ENCODE measurements around the gene ICOSLG.
"Not testable (repeated sequence)": the region's sequence is repeated elsewhere in the genome, so short reads cannot be mapped to it uniquely, and the experiment has no call there.

ICOSLG gene

DNA sequence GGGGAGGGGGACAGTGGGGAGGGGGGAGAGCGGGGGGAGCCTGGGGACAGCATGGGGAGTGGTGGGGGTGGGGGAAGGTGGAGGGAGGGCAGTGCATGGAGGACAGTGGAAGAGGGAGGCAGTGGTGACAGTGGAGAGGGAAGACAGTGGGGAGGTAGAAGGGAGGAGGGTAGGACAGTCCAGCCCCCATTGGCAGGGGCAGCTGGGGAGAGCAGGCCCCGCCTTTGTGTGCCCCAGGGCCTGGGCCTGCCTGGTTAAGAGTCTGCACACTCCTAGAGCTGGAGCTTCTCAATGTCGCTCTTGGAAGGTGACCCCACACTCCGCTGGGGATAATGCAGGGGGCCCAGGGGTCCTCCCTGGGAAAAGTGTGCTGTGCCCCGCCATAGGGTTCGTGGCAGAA, 15.1 kb downstream of the ICOSLG start:
- DNase-seq (ENCODE audit: low spot score), result not testable (repeated sequence)

DNA sequence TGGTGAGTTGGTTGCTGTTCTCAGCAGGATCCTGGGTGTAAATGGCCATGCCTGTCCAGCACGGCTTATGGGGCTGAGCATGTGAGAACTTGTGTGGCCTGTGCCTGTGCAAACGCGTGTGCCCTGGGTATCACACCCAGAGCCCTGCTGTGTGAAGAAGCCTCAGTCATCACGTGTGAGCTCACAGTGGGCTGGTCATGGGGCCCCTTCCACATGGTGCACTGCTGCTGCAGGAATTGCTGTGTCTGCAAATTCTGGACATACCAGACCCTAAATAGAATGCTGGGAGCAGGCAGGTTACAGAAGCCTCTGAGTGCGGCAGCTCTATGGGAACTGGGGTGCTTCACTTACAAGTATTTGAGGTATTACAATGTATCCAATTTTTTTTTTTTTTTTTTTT, 17.4 kb downstream of the ICOSLG start:
- DNase-seq (ENCODE audit: low spot score), result not testable (repeated sequence)

GRCh38 chr21:44220674-44221073, 20.1 kb downstream of the ICOSLG start:
- DNase-seq (ENCODE audit: low spot score), result not testable (repeated sequence)

DNA sequence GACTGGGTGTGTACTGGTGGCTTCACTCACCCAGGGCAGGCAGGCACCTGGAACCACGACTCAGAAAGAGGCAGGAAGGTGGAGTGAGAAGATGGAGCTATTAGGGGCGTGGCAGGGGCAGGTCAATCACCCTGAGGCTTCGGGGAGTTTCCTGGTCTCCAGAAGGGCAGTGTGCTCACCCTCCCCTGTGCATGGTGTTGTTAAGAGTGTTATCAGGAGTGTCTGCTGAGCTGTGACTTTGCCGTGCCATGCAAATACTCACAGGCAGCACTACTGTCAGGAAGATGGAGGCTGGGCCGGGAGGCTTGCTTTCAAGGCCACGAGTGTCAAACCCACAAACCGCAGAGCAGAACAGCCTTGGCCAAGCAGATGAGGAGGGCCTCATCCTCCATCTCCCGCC, 22.3 kb downstream of the ICOSLG start:
- DNase-seq (ENCODE audit: low spot score), result not testable (repeated sequence)

GRCh38 chr21:44211978-44212377, 28.8 kb downstream of the ICOSLG start:
- DNase-seq (ENCODE audit: low spot score), result not testable (repeated sequence)

DNA sequence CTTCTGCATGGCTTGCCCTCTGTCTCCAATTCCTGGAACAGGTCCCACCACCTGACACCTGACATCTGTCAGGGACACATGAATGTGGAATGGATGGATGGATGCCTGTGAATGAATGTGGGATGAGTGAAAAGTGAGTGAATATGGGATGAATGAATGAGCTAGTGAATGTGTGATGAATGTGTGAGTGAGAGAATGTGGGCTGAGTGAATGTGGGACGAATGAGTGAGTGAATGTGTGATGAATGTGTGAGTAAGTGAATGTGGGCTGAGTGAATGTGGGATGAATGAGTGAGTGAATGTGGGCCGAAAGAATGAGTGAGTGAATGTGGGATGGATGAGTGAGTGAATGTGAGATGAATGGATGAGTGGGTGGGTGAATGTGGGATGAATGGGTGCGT, 29.2 kb downstream of the ICOSLG start:
- DNase-seq (ENCODE audit: low spot score), result not testable (repeated sequence)

DNA sequence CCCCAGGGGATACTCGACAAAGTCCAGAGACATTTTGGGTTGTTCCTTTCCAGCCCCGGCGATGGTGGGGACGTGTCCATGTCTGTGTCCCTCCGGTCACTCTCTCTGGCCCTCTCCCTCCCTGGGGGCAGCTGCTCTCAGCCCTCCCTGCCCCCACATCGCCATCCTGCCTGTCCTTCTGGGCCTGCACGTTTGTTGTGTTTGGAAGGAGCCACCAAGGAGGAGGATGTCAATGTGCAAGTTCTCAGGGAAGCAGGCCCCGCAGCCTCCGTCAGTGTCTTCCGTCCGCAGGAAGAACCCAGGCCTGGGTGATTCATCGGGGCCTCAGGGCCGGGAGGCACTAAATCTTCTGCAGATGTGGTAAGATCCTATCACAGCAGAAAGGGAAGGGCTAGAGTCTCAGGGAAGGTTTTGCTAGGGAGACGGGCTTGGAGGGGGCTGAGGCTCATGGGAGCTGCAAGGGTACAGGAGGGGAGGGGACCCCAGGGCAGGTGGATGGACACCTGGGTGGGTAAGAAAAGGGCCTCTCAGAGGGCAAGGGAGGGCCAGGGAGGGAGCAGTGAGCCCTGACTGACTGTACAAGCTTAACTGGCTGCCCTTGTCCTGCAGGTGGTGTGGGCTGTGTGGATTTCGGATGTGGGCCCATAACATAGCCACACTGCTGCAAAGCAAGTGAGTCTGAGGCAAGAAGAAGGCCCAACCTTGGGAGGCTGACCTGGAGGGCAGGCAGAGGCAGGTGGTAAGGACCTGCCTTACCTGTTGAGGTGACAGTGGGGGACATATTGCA, 32.7 kb downstream of the ICOSLG start:
- DNase-seq (ENCODE audit: low spot score), result not testable (repeated sequence)

- DNase-seq (ENCODE audit: low spot score), result not testable (repeated sequence)
These were observed 33.8 kb downstream of the ICOSLG start for GRCh38 chr21:44206698-44207676.

DNA sequence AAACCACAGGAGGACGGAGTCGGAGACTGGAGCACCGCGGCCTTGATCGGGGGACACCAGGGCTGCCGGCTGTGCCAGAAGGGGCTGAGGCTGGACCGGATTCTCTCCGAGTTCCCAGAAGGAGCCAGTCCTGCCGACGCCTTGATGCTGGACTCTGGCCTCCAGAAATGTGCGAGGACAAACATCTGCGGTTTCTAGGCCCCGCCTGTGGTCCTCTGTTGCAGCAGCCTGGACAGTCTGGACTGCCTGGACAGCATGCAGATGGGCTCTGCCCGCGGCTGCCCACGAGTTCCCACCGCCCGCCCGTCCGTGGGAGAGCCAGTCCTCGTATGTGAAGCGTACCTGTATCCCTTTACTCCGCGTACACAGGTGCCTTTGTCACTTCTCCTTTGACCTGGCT, 34.6 kb downstream of the ICOSLG start:
- DNase-seq (ENCODE audit: low spot score), result not testable (repeated sequence)

GRCh38 chr21:44202590-44203299, 38.0 kb downstream of the ICOSLG start:
- DNase-seq (ENCODE audit: low spot score), result not testable (repeated sequence)

GRCh38 chr21:44199997-44200396, 40.7 kb downstream of the ICOSLG start:
- peak; percentile 0 for DNase-seq (ENCODE audit: low spot score)

DNA sequence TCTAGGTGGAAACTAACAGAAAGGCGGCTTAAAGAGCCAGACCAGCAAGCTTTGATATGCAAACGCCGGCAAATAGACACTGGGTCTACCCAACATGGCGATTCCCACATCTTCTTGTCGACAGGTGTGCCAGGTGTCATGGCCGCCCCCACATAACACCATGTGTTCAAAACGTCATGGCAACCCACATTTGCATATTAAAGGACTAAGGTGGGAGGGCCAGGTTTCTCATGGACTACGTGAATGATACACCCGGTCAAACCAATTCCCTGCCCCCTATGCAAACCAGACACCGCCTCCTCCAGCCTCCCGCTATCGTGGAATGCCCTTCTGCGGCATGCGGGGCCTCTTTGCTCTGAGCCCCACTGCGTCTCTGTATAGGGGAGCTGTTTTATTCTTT, 41.3 kb downstream of the ICOSLG start:
- DNase-seq (ENCODE audit: low spot score), result peak; percentile 30

GRCh38 chr21:44197156-44197516, 43.6 kb downstream of the ICOSLG start:
- DNase-seq (ENCODE audit: low spot score), result not testable (repeated sequence)

GRCh38 chr21:44196212-44197155, 44.3 kb downstream of the ICOSLG start:
- DNase-seq (ENCODE audit: low spot score), result not testable (repeated sequence)

DNA sequence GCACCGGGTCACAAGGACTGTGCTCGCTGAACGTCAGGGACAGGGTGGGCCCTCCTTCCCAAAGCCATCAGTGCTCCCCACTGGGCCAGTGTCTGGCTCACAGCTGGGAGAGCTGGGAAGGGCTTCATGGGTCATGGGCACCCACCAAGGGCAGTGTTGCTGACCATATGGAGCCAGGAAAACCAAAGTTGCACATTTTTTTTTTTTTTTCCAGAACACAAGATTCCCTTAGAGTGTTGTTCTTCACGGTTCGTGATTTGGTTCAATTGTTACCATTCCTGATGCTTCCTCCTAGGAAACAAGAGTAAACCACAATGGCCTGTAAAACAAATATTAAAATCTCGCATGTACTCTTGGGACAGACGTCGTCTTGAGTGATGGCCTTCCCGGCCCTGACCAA, 45.9 kb downstream of the ICOSLG start:
- DNase-seq (ENCODE audit: low spot score), result not testable (repeated sequence)

GRCh38 chr21:44194451-44194850, 46.3 kb downstream of the ICOSLG start:
- not testable (repeated sequence) for DNase-seq (ENCODE audit: low spot score)

- not testable (repeated sequence) for DNase-seq (ENCODE audit: low spot score)
These were observed 47.6 kb downstream of the ICOSLG start for GRCh38 chr21:44193108-44193507.

DNA sequence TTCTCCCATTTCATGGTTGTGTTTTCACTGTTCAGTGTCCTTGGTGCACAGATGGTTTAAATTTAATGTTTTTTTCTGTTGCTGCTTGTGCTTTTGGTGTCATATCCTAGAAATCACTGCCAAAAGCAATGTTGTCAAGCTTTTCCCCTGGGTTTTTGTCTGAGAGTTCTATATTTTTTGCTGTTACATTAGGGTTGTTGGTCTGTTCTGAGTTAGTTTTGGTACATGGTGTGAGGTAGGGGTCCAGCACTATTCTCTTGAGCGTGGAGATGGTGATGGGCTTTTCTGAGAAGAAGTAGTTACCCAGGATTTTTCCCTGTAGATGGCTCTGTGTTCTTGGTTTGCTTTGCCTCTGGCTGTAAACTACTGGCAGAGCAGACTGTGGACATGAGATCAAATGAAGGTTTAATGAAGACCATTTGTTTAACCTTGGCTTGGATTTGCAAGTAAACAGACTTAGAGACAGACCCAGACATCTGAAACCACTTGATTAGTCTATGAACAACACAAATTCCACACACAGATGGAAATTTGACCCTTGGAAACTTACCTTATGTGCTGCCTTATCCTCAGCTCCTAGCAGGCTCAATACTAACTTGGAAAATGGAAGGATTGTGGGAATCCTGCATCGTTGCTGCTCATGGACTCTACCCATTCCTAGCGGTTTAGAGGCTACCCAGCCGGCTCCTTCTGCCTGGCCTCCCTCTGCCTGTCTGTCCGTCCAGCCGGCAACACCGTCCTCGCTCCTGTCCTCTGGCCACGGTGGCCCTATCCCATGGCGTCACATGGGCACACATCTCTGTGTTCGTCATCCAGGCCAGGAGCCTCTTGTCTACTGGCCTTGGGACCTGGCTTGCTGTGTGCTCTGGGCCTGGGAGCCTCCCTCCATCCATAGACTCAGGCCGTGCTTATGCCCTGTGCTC, 50.1 kb downstream of the ICOSLG start:
- DNase-seq (ENCODE audit: low spot score), result not testable (repeated sequence)

GRCh38 chr21:44184862-44185261, 55.9 kb downstream of the ICOSLG start:
- DNase-seq (ENCODE audit: low spot score), result not testable (repeated sequence)

GRCh38 chr21:44182202-44182601, 58.5 kb downstream of the ICOSLG start:
- DNase-seq (ENCODE audit: low spot score), result not testable (repeated sequence)

Data from iPS-NIHi11 (cell line).